ENCODE results near the gene MT1F. TPM values are rescaled to one million over a fixed set of nuclear protein-coding genes. Genes with fewer than 3 reads are reported as not detected.
A peak's percentile ranks its signal among the peaks of the same experiment; 100 is the strongest.

The MT1F gene
- polyA plus RNA-seq, 1 donor (not counting 4 experiments of a cell fraction or from before 2014, with no cell fraction given), result 2.3 TPM

DNA sequence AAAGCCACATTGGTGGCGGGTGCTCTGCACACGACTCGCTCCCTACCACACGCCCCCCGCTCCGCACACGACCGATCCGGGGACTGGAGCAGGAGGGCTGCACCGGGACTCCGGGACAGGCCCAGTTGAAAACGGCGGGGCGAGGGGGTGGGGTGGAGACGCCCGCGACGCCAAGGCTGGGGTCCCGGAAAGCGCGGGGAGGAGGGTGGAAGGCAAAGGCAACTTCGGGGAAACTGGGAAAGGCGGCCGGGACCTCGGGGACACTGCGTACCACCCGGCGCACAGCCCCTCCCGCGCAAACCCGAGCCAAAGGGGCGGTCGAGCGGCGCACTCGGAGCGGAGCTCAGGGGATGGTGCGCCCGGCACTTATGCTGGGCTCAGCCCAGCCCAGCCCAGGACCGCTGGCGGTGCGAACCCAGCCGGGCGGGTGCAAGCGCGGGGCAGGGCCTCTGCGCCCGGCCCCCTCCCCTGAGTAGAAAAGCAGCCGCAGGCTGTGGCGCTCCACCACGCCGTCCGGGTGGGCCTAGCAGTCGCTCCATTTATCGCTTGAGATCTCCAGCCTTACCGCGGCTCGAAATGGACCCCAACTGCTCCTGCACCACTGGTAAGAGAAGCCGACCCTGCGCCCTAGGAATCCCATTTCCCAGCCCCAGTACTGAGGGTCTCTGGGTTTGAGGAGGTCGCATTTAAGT lies 25.5 kb upstream of the MT1F start, which contains the start of gene MT1M:
MT1M (plus strand) TSS at position 504 of the 692 bp plus-strand sequence; CDS start at position 577, 73 bp downstream.
- H3K27ac ChIP-seq (ENCODE audit: control insufficient read depth, insufficient read depth, low read length), result no peak within 1 kb of the TSS

DNA sequence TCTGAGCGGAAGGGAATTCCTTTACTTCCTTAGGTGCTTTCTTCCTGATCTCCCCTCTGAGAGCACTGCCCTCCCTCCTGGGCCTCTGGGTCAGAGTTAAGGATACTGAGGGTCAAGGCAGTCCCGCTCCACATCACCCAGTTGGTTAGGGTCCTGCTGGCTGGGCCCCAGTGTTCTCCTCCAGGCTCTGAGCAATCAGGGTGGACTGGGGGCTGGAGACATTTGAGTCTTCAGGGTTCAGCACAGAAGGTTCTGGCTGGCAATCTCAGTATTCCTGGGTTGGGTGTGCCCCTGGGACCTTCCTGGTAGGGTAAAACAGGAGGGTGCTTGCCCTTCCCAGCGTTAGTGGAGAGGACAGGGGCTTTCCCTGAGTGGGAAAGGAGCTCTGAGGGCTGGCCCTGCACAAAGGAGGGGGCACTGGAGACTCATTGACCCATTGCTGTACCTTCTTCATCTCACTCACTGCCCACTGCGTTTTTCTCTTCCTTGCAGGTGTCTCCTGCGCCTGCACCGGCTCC lies 24.9 kb upstream of the MT1F start:
- Histone ChIP-seq H3K27me3 (ENCODE audit: control insufficient read depth, extremely low read depth, insufficient read depth, low read length) (peaks cover 46% of the 10 kb centered on the region), H3K9me1 (ENCODE audit: control insufficient read depth, extremely low read depth, insufficient read depth, low read length) (no peaks in the 10 kb centered on the region), H3K79me2 (ENCODE audit: control insufficient read depth, insufficient read depth, low read length) (no peaks in the 10 kb centered on the region), H4K20me1 (ENCODE audit: control insufficient read depth, extremely low read depth, insufficient read depth, low read length) (peaks cover 3% of the 10 kb centered on the region), H3K9me3 (ENCODE audit: control insufficient read depth, low read depth, low read length) (no peaks in the 10 kb centered on the region), H3K4me1 (ENCODE audit: control insufficient read depth, extremely low read depth, insufficient read depth, low read length) (peaks cover 4% of the 10 kb centered on the region), H3K27ac (ENCODE audit: control insufficient read depth, insufficient read depth, low read length) (no peak overlapping the region), H3K36me3 (ENCODE audit: control insufficient read depth in 2 of 2, extremely low read depth in 1 of 2, insufficient read depth in 2 of 2, low read length in 2 of 2) (no peaks in the 10 kb centered on the region), H2AFZ (ENCODE audit: control insufficient read depth, low read length) (no peak overlapping the region), H3K4me2 (ENCODE audit: control insufficient read depth, extremely low read depth, insufficient read depth, low read depth, low read length) (no peak overlapping the region), H3K4me3 (ENCODE audit: control insufficient read depth in 2 of 3, extremely low read depth in 1 of 3, insufficient read depth in 2 of 3, low read depth in 1 of 3, low read length in 3 of 3) (no peak overlapping the region), H3K9ac (ENCODE audit: control insufficient read depth, extremely low read depth, insufficient read depth, low read length) (no peak overlapping the region)
- TF ChIP-seq EZH2 (IDR thresholded peaks at IDR 0.05; ENCODE audit: low read length), result peak; percentile 49
- TF ChIP-seq CTCF (optimal IDR thresholded peaks at IDR 0.05 in 1 of 3, IDR thresholded peaks at IDR 0.05 in 1 of 3, conservative IDR thresholded peaks at IDR 0.05 in 1 of 3; ENCODE audit: extremely low read depth in 1 of 3, insufficient read depth in 2 of 3, low read length in 3 of 3), result no peak
- no peak for DNase-seq (ENCODE audit: low read depth, low spot score)
- dilution Hi-C loops (cut with MboI; ENCODE audit: extremely low pct_ligation_motif_present, low sequenced_read_pairs), result no loop called here
- no peak for FAIRE-seq

More for the DNA sequence above, 25.5 kb upstream of the MT1F start, which contains the start of gene MT1M:
- DNase-seq (ENCODE audit: low read depth, low spot score), result no peak
- H3K79me2 ChIP-seq (ENCODE audit: control insufficient read depth, insufficient read depth, low read length), result no peaks in the 10 kb centered on the region
- H3K4me1 ChIP-seq (ENCODE audit: control insufficient read depth, extremely low read depth, insufficient read depth, low read length), result peaks cover 4% of the 10 kb centered on the region
- H3K27me3 ChIP-seq (ENCODE audit: control insufficient read depth, extremely low read depth, insufficient read depth, low read length), result peaks cover 42% of the 10 kb centered on the region
- H3K9me1 ChIP-seq (ENCODE audit: control insufficient read depth, extremely low read depth, insufficient read depth, low read length), result no peaks in the 10 kb centered on the region
- H3K9me3 ChIP-seq (ENCODE audit: control insufficient read depth, low read depth, low read length), result no peaks in the 10 kb centered on the region
- H3K4me3 ChIP-seq (ENCODE audit: control insufficient read depth in 2 of 3, extremely low read depth in 1 of 3, insufficient read depth in 2 of 3, low read depth in 1 of 3, low read length in 3 of 3), result no peak within 1 kb of the TSS
- dilution Hi-C loops (cut with MboI; ENCODE audit: extremely low pct_ligation_motif_present, low sequenced_read_pairs), result no loop called here
- no peak within 1 kb of the TSS for H3K4me2 ChIP-seq (ENCODE audit: control insufficient read depth, extremely low read depth, insufficient read depth, low read depth, low read length)
- H3K36me3 ChIP-seq (ENCODE audit: control insufficient read depth in 2 of 2, extremely low read depth in 1 of 2, insufficient read depth in 2 of 2, low read length in 2 of 2), result no peaks in the 10 kb centered on the region
- H3K9ac ChIP-seq (ENCODE audit: control insufficient read depth, extremely low read depth, insufficient read depth, low read length), result no peak within 1 kb of the TSS
- peaks cover 3% of the 10 kb centered on the region for H4K20me1 ChIP-seq (ENCODE audit: control insufficient read depth, extremely low read depth, insufficient read depth, low read length)
- H2AFZ ChIP-seq (ENCODE audit: control insufficient read depth, low read length), result no peak within 1 kb of the TSS
- FAIRE-seq, result no peak
- TF ChIP-seq CTCF (optimal IDR thresholded peaks at IDR 0.05 in 1 of 3, IDR thresholded peaks at IDR 0.05 in 1 of 3, conservative IDR thresholded peaks at IDR 0.05 in 1 of 3; ENCODE audit: extremely low read depth in 1 of 3, insufficient read depth in 2 of 3, low read length in 3 of 3) (no peak), EZH2 (IDR thresholded peaks at IDR 0.05; ENCODE audit: low read length) (peak; percentile 26)
